ENCODE measurements around the gene UBR7. TPM values are rescaled to one million over a fixed set of nuclear protein-coding genes. Genes with fewer than 3 reads are reported as not detected.

Gene UBR7
- total RNA-seq, 4 donors from 2014 or later: 26.2 to 33.6 (median 29.9) TPM

DNA sequence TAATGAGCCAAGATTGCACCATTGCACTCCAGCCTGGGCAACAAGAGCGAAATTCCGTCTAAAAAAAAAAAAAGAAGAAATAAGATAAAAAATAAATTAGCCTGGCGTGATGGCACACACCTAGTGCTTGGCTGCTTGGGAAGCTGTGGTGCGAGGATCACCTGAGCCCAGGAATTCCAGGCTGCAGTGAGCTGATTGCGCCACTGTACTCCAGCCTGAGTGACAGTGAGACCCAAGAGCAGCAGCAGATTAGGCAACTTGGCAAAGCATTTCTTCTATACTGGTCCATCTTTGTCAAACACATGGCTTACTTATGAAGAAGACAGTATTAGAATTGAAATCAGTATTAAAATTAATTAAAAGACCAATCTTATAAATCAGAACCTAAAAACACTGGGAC is 6.5 kb upstream of the UBR7 start:
- no peak overlapping the region for H3K4me3 ChIP-seq
- no peak for TF ChIP-seq POLR2A (IDR thresholded peaks at IDR 0.05; ENCODE audit: low read depth)
- TF ChIP-seq POLR2AphosphoS5 (IDR thresholded peaks at IDR 0.05): no peak
- TF ChIP-seq, protein P1, sequence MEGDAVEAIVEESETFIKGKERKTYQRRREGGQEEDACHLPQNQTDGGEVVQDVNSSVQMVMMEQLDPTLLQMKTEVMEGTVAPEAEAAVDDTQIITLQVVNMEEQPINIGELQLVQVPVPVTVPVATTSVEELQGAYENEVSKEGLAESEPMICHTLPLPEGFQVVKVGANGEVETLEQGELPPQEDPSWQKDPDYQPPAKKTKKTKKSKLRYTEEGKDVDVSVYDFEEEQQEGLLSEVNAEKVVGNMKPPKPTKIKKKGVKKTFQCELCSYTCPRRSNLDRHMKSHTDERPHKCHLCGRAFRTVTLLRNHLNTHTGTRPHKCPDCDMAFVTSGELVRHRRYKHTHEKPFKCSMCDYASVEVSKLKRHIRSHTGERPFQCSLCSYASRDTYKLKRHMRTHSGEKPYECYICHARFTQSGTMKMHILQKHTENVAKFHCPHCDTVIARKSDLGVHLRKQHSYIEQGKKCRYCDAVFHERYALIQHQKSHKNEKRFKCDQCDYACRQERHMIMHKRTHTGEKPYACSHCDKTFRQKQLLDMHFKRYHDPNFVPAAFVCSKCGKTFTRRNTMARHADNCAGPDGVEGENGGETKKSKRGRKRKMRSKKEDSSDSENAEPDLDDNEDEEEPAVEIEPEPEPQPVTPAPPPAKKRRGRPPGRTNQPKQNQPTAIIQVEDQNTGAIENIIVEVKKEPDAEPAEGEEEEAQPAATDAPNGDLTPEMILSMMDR (IDR thresholded peaks at IDR 0.05): no peak
- TF ChIP-seq EP300 (IDR thresholded peaks at IDR 0.05): no peak
- no peaks in the 10 kb centered on the region for H3K9me3 ChIP-seq
- no peaks in the 10 kb centered on the region for H3K36me3 ChIP-seq
- WGBS: 83% methylated on average over 5 of the region's 5 CpGs
- no peak for DNase-seq (ENCODE audit: extremely low spot score)
- peaks cover under 1 to 10% (median 4%) of the 10 kb centered on the region in 4 donors for H3K4me1 ChIP-seq
- H3K27me3 ChIP-seq: no peaks in the 10 kb centered on the region
- intact Hi-C loops (cut with DNase I): no loop called here
- H3K27ac ChIP-seq (replicated peaks in 1 of 4): no peak overlapping the region

DNA sequence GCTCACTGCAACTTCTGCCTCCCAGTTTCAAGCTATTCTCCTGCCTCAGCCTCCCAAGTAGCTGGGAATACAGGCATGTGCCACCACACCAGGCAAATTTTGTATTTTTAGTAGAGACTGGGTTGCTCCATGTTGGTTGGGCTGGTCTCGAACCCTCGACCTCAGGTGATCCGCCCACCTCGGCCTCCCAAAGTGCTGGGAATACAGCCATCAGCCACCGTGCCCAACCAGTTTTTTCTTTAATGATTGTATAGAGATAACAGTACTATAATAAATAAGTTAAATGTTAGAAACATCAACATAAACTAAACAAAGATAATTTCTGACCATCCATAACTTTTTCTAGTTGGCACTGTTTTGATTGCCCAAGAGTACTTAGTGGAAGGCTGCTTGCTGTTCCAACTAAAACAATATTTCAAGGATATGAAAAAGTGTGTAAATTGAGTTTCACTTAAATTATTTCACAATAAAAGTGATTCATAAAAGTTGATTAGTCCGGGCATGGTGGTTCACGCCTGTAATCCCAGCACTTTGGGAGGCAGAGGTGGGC is 5.8 kb upstream of the UBR7 start:
- Histone ChIP-seq H3K27me3 (no peaks in the 10 kb centered on the region), H3K4me1 (peaks cover 7 to 16% (median 11%) of the 10 kb centered on the region in 4 donors), H3K4me3 (no peak overlapping the region), H3K27ac (replicated peaks in 1 of 4) (no peak overlapping the region), H3K9me3 (no peaks in the 10 kb centered on the region), H3K36me3 (no peaks in the 10 kb centered on the region)
- 93% methylated on average over 7 of the region's 7 CpGs for WGBS
- no peak for DNase-seq (ENCODE audit: extremely low spot score)
- intact Hi-C loops (cut with DNase I): no loop called here
- TF ChIP-seq, protein P1 (IDR thresholded peaks at IDR 0.05): no peak
- no peak for TF ChIP-seq POLR2AphosphoS5 (IDR thresholded peaks at IDR 0.05)

DNA sequence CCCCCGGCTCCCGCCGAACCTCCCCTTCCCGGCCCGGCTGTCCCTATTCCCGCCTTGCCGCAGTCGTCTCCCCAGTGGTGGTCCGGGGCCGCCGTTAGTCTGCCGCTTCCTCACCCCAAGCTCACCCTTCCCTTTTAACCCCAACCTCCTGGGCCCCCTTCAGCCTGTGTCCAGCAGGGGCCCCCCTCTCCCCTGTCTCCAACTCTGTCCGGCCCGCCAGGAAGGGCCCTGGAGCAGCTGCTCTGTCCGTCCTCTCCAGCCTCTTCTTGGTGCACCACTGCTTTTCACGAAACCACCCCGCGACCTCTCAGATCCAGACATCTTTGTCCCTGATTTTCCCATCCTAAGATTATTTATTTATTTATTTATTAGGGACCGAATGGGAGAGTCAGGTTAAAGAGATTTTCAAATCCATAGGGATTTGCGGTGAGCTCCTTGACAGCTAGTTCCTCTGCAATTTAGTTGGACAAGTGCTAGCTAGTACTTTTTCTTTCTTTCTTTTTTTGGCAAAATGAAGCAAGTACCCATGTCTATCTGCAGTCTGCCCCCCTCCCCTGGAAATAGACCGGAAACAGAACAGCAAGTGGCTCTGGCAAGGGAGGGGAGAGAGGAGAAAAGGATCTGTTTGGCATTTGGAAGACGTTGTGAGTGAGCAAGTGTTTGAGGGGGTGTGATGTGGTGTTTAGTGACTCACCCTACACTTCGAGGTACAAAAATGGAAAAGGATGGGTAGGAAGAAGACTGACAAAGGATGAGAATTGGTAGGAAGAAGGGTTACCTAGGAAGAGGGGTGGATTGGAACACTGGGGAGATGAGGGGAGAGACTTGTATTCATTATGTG is 632 bp downstream of the UBR7 start:
- DNase-seq (ENCODE audit: extremely low spot score): no peak
- H3K27me3 ChIP-seq: no peaks in the 10 kb centered on the region
- intact Hi-C loops (cut with DNase I): loop anchor here (5.0 kb wide), 1 partner anchor 125 kb away; the partner anchor contains the start of gene BTBD7
- H3K4me3 ChIP-seq: peak overlapping the region; percentile 75 to 96 (median 87)
- H3K27ac ChIP-seq (replicated peaks in 1 of 4): peak overlapping the region; percentile 79 to 97 (median 92)
- WGBS: 0% methylated on average over 23 of the region's 23 CpGs
- TF ChIP-seq, protein P1 (IDR thresholded peaks at IDR 0.05): peak in 2 of 3 experiments; percentile 27 to 29
- TF ChIP-seq POLR2AphosphoS5 (IDR thresholded peaks at IDR 0.05): no peak
- peaks cover 9 to 22% (median 20%) of the 10 kb centered on the region in 4 donors for H3K36me3 ChIP-seq
- H3K9me3 ChIP-seq: no peaks in the 10 kb centered on the region
- peaks cover 18 to 46% (median 37%) of the 10 kb centered on the region in 4 donors for H3K4me1 ChIP-seq

DNA sequence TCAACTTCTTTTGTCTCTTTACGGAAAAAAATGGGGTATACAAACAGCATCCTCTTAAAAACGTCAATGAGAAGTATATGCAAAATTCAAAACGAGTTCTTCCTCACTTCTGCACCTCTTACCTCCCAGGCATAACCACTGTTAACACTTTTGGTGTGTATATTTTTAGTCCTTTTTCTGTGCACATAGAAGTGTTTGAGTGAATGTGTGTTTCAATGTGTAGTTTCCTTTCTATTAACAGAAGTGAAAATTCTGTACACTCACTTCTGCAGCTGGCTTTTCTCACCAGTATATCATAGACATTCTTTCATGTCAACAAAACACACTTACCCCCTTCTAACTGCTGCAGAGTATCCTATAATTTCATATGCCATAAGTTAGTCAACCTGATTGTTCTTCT is 5.4 kb downstream of the UBR7 start:
- intact Hi-C loops (cut with DNase I): no loop called here

More for the DNA sequence above, 5.4 kb downstream of the UBR7 start:
- Histone ChIP-seq H3K4me3 (no peak overlapping the region), H3K9me3 (no peaks in the 10 kb centered on the region), H3K36me3 (peaks cover 36 to 69% (median 67%) of the 10 kb centered on the region in 4 donors), H3K27me3 (no peaks in the 10 kb centered on the region), H3K4me1 (peaks cover 10 to 26% (median 22%) of the 10 kb centered on the region in 4 donors), H3K27ac (replicated peaks in 1 of 4) (no peak overlapping the region)
- WGBS: 83% methylated on average over 3 of the region's 3 CpGs
- TF ChIP-seq, protein P1 (IDR thresholded peaks at IDR 0.05): no peak
- TF ChIP-seq EP300 (IDR thresholded peaks at IDR 0.05): no peak
- no peak for TF ChIP-seq POLR2A (IDR thresholded peaks at IDR 0.05; ENCODE audit: low read depth)
- TF ChIP-seq POLR2AphosphoS5 (IDR thresholded peaks at IDR 0.05): no peak
- no peak for DNase-seq (ENCODE audit: extremely low spot score)

Measured in esophagus muscularis mucosa (tissue), 4 donors.